GM12874 (cell line): ENCODE measurements around the gene CANT1.

Experiments used
- CTCF ChIP-seq: IDR thresholded peaks from 2 replicates; pipeline ENCODE4 v1.5.1; 2011; ENCODE audit warnings: low read depth, mild to moderate bottlenecking, control low read depth, low read length, moderate library complexity; ENCODE audit not compliant: insufficient read depth

CANT1 gene

GRCh38 chr17:79041723-79042420 lies 32.3 kb upstream of the CANT1 start:
- TF ChIP-seq CTCF: no peak

DNA sequence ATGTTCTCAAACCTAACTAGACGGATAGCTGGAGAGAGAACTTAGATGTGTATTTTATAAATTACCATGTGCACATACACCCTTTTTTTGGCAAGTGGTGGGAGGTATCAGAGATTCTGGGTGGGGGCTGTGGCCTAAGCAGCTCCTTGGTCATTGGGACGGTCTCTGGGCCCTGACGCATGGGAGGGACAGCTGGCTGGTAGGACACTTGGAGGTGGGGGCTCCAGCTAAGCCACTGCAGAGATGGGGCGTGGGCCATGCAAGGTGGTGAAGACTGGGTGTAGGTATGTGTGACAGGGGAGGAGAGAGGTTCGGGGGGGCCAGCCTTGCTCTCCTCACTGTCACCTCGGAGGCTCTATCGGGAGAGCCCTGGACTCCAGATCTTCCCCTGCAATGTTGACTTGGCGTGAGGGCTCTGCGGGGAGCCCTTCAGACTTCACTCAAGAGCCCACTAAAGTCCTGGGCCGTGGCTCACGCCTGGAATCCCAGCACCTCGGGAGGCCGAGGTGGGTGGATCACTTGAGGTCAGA lies 31.5 kb upstream of the CANT1 start:
- TF ChIP-seq CTCF: no peak

- TF ChIP-seq CTCF: no peak
Measured at GRCh38 chr17:79039886-79040285, 30.3 kb upstream of the CANT1 start.

DNA sequence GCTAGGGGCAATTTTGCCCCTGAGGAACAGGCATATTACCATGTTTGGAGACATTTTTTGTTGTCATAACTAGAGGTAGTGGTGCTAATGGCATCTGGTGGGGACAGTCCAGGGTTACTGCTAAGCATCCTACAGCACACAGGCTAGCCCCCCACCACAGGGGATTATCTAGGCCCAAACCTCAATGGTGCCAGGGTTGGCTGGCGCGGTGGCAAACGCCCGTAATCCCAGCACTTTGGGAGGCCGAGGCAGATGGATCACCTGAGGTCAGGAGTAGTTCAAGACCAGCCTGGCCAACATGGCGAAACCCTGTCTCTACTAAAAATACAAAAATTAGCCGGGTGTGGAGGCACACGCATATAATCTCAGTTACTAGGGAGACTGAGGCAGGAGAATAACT lies 29.6 kb upstream of the CANT1 start:
- TF ChIP-seq CTCF: no peak

- TF ChIP-seq CTCF: no peak
Measured at GRCh38 chr17:79038545-79039135, 29.1 kb upstream of the CANT1 start.

DNA sequence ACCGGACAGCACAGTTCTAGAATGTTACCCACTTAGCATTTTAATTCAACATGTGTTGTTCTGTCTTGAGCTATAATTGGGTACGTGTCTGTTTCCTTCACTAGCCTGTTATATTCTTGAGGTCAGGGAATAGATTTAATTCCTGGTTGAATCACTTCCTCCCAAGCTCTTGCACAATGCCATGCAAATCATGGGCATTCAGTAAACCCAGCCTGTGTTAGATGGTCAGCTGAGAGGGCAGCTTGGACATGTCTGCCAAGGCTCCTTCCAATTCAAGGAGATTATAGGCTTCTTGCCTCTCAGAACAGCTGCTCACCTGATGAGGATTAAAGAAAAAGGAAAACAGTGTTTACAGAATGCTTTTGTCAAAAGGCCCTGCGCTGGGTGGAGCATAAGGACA lies 27.0 kb upstream of the CANT1 start:
- TF ChIP-seq CTCF: no peak

DNA sequence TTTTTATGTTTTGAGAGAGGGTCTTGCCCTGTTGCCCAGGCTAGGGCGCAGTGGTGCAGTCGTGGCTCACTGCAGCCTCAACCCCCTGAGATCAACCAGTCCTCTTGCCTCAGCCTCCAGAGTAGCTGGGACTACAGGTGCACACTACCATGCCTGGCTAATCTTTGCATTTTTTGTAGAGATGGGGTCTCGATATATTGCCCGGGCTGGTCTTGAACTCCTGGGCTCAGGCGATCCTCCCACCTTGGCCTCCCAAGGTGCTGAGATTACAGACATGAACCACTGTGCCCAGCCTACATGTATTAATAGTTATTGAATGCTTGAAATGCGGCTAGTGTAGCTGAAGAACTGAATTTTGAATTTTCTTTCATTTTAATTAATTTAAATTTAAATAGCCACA lies 26.6 kb upstream of the CANT1 start:
- TF ChIP-seq CTCF: no peak
